OCI-LY7 (cell line): ENCODE data around the gene PPP2R3A.

Experiments
- CTCF ChIP-seq: fragments of 200-600 bp; sonication (generic); conservative IDR thresholded peaks from 2 replicates; pipeline ENCODE4 v1.5.1; 2014; ENCODE audit warnings: mild to moderate bottlenecking, antibody characterized with exemption, low read length, moderate library complexity, mixed read lengths
- EZH2phosphoT487 ChIP-seq: fragments of 200-600 bp; sonication (generic); IDR thresholded peaks from 2 replicates; pipeline ENCODE4 v1.6.1; 2018; ENCODE audit warnings: low read depth, borderline replicate concordance, mild to moderate bottlenecking, mixed run types, antibody characterized with exemption, low read length, moderate library complexity, mixed read lengths

DNA sequence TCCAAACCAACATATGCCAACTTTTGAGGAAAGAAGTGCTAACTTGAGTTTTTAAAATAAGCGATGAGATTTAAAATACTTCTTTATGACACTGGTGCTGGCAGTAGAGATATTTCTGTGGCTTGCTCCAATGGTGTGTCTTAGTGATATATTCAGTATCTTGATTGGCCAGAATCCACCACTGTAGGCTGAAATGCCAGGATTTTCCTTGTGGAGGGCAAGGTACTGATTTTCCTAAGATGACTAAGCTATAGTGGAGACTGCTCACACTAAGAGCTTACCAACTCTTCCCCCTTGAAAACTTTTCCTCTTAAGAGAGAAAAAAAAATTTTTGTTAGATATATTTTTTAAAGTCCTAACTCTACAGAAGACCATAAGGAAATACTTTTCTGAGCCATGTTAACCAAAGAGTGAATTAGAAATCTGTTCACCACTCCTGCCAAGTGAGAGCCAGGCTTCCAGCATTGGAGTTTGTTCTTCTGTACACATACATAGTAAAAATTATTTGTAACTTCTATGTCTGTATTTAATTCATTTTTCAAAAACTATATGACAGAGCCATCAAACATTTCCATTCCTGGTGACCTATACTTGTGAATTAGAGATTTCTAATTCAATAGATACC, 109.1 kb downstream of the PPP2R3A start:
- TF ChIP-seq CTCF, result no peak
- no peak for TF ChIP-seq EZH2phosphoT487
